ENCODE results near the gene TEX52.

The TEX52 gene

GRCh38 chr12:2856051-2856450 is 788 bp downstream of the TEX52 start:
- Histone ChIP-seq H3K27ac (ENCODE audit: low read depth, low read length) (no peak overlapping the region), H3F3A (ENCODE audit: insufficient read depth) (peaks cover 9% of the 10 kb centered on the region; the same call in 1 of the 2 replicates), H3K79me2 (ENCODE audit: insufficient read depth, low read length) (no peaks in the 10 kb centered on the region), H3K9me2 (replicated peaks; ENCODE audit: insufficient read depth, low read length) (no peaks in the 10 kb centered on the region), H3K9ac (ENCODE audit: low read length) (no peak overlapping the region), H4K20me1 (ENCODE audit: low read depth, low read length) (no peaks in the 10 kb centered on the region), H3K27me3 (ENCODE audit: low read length) (no peaks in the 10 kb centered on the region), H3K9me3 (ENCODE audit: insufficient read depth, low read length) (no peaks in the 10 kb centered on the region), H3K36me3 (ENCODE audit: low read length) (peaks cover 6% of the 10 kb centered on the region; the same call in 1 of the 2 replicates), H2AFZ (ENCODE audit: low read depth, low read length, severe bottlenecking) (no peak overlapping the region), H3K4me3 (ENCODE audit: insufficient read depth, low read length, poor library complexity, severe bottlenecking) (no peak overlapping the region), H3K4me2 (ENCODE audit: low read depth, low read length, poor library complexity, severe bottlenecking) (no peak overlapping the region)
- no peak for TF ChIP-seq CTCF (IDR thresholded peaks at IDR 0.05; ENCODE audit: insufficient read depth, low read length, poor library complexity, severe bottlenecking)
- no peak for TF ChIP-seq EZH2phosphoT487 (conservative IDR thresholded peaks at IDR 0.05; ENCODE audit: low read length)

GRCh38 chr12:2855546-2855945 is 1.3 kb downstream of the TEX52 start:
- Histone ChIP-seq H3K9me2 (replicated peaks; ENCODE audit: insufficient read depth, low read length) (no peaks in the 10 kb centered on the region), H3K27ac (ENCODE audit: low read depth, low read length) (no peak overlapping the region), H3K27me3 (ENCODE audit: low read length) (no peaks in the 10 kb centered on the region), H3K9me3 (ENCODE audit: insufficient read depth, low read length) (no peaks in the 10 kb centered on the region), H3K9ac (ENCODE audit: low read length) (no peak overlapping the region), H3K4me2 (ENCODE audit: low read depth, low read length, poor library complexity, severe bottlenecking) (no peak overlapping the region), H3K4me3 (ENCODE audit: insufficient read depth, low read length, poor library complexity, severe bottlenecking) (no peak overlapping the region), H3K79me2 (ENCODE audit: insufficient read depth, low read length) (no peaks in the 10 kb centered on the region), H3K36me3 (ENCODE audit: low read length) (peaks cover 6% of the 10 kb centered on the region; the same call in 1 of the 2 replicates), H4K20me1 (ENCODE audit: low read depth, low read length) (no peaks in the 10 kb centered on the region), H3F3A (ENCODE audit: insufficient read depth) (peaks cover 9% of the 10 kb centered on the region; the same call in 1 of the 2 replicates), H2AFZ (ENCODE audit: low read depth, low read length, severe bottlenecking) (no peak overlapping the region)
- no peak for TF ChIP-seq CTCF (IDR thresholded peaks at IDR 0.05; ENCODE audit: insufficient read depth, low read length, poor library complexity, severe bottlenecking)
- TF ChIP-seq EZH2phosphoT487 (conservative IDR thresholded peaks at IDR 0.05; ENCODE audit: low read length): no peak

GRCh38 chr12:2854669-2855453 is 2.0 kb downstream of the TEX52 start:
- TF ChIP-seq CTCF (IDR thresholded peaks at IDR 0.05; ENCODE audit: insufficient read depth, low read length, poor library complexity, severe bottlenecking) (no peak), EZH2phosphoT487 (conservative IDR thresholded peaks at IDR 0.05; ENCODE audit: low read length) (no peak)

More at GRCh38 chr12:2854669-2855453, 2.0 kb downstream of the TEX52 start:
- Histone ChIP-seq H3K27me3 (ENCODE audit: low read length) (no peaks in the 10 kb centered on the region), H3K4me3 (ENCODE audit: insufficient read depth, low read length, poor library complexity, severe bottlenecking) (no peak overlapping the region), H2AFZ (ENCODE audit: low read depth, low read length, severe bottlenecking) (no peak overlapping the region), H3F3A (ENCODE audit: insufficient read depth) (peaks cover 5% of the 10 kb centered on the region; the same call in 1 of the 2 replicates), H3K79me2 (ENCODE audit: insufficient read depth, low read length) (no peaks in the 10 kb centered on the region), H3K9ac (ENCODE audit: low read length) (no peak overlapping the region), H3K9me2 (replicated peaks; ENCODE audit: insufficient read depth, low read length) (no peaks in the 10 kb centered on the region), H3K27ac (ENCODE audit: low read depth, low read length) (no peak overlapping the region), H3K9me3 (ENCODE audit: insufficient read depth, low read length) (no peaks in the 10 kb centered on the region), H4K20me1 (ENCODE audit: low read depth, low read length) (no peaks in the 10 kb centered on the region), H3K4me2 (ENCODE audit: low read depth, low read length, poor library complexity, severe bottlenecking) (no peak overlapping the region), H3K36me3 (ENCODE audit: low read length) (peaks cover 3% of the 10 kb centered on the region; the same call in 1 of the 2 replicates)
